CD14-positive monocyte (primary cell): ENCODE data around the gene LENEP. TPM values are rescaled to one million over a fixed set of nuclear protein-coding genes. Genes with fewer than 3 reads are reported as not detected.
A peak's percentile ranks its signal among the peaks of the same experiment; 100 is the strongest.

Source experiments
- DNase-seq, 3 donors: peaks; one replicate each; pipeline ENCODE4 v3.0.0-alpha.2; 2011 to 2022
- H2AFZ ChIP-seq: 2 replicates; pipeline ENCODE4 v1.6.0; 2012; ENCODE audit warnings: mild to moderate bottlenecking, low read depth, low read length, inconsistent platforms; ENCODE audit not compliant: insufficient read depth, poor library complexity, severe bottlenecking
- H3K27ac ChIP-seq, 2 donors: 1 replicate in 1 of 2; 2 replicates in 1 of 2; pipeline ENCODE4 v1.5.1; 2012 to 2013; ENCODE audit warnings: low read length in 2 of 2, control low read depth in 1 of 2, inconsistent platforms in 1 of 2, low read depth in 1 of 2, mild to moderate bottlenecking in 1 of 2
- H3K27me3 ChIP-seq, 2 donors: one replicate each; pipeline versions ENCODE4 v1.6.0 to v1.6.1; 2011 to 2013; ENCODE audit warnings: low read length in 2 of 2; ENCODE audit not compliant: control insufficient read depth in 2 of 2, insufficient read depth in 2 of 2
- H3K36me3 ChIP-seq, 2 donors: replicated peaks in 1 of 2; 1 replicate in 1 of 2; 2 replicates in 1 of 2; pipeline versions ENCODE4 v1.5.1 to v1.6.1; 2012 to 2013; ENCODE audit warnings: low read length in 2 of 2, control low read depth in 1 of 2, inconsistent platforms in 1 of 2, mild to moderate bottlenecking in 1 of 2; ENCODE audit not compliant: insufficient read depth in 2 of 2, control insufficient read depth in 1 of 2
- H3K4me1 ChIP-seq, 2 donors: 1 replicate in 1 of 2; 2 replicates in 1 of 2; pipeline versions ENCODE4 v1.5.1 to v1.6.1; 2012 to 2013; ENCODE audit warnings: low read length in 2 of 2, control low read depth in 1 of 2, inconsistent platforms in 1 of 2, mild to moderate bottlenecking in 1 of 2, moderate library complexity in 1 of 2; ENCODE audit not compliant: insufficient read depth in 2 of 2, control insufficient read depth in 1 of 2
- H3K4me2 ChIP-seq: replicated peaks from 2 replicates; pipeline ENCODE3; 2012; ENCODE audit warnings: low read length, moderate library complexity, mild to moderate bottlenecking; ENCODE audit not compliant: poor library complexity, severe bottlenecking; ENCODE audit errors: extremely low read depth
- H3K4me3 ChIP-seq, 3 experiments: fragments of 200-600 bp in 1 of 3; sonication (generic) in 1 of 3; replicated peaks in 1 of 3; 1 replicate in 2 of 3; 2 replicates in 1 of 3; pipeline ENCODE4 v1.5.1; 2011 to 2013; ENCODE audit warnings: low read length in 3 of 3, mild to moderate bottlenecking in 3 of 3, control low read depth in 2 of 3, low read depth in 2 of 3, inconsistent platforms in 1 of 3, moderate library complexity in 1 of 3
- H3K79me2 ChIP-seq: 2 replicates; pipeline ENCODE4 v1.6.0; 2012; ENCODE audit warnings: mild to moderate bottlenecking, control low read depth, inconsistent platforms, low read length, moderate library complexity; ENCODE audit not compliant: insufficient read depth
- H3K9ac ChIP-seq: 2 replicates; pipeline ENCODE4 v1.6.0; 2017; ENCODE audit warnings: low read length, mild to moderate bottlenecking; ENCODE audit not compliant: insufficient read depth, poor library complexity, severe bottlenecking
- H3K9me3 ChIP-seq, 2 donors: replicated peaks in 1 of 2; 1 replicate in 1 of 2; 2 replicates in 1 of 2; pipeline versions ENCODE4 v1.5.1 to v1.6.1; 2012 to 2013; ENCODE audit warnings: low read length in 2 of 2, control low read depth in 1 of 2; ENCODE audit not compliant: control insufficient read depth in 1 of 2, insufficient read depth in 1 of 2
- H4K20me1 ChIP-seq: 2 replicates; pipeline ENCODE4 v1.6.0; 2012; ENCODE audit warnings: mild to moderate bottlenecking, low read length, control low read depth, moderate library complexity; ENCODE audit not compliant: insufficient read depth
- H3K27ac Mint-ChIP-seq, 7 donors: one replicate each; pipeline ENCODE4 v1.8.0; 2020; ENCODE audit warnings: mild to moderate bottlenecking in 7 of 7, mixed read lengths in 7 of 7, moderate library complexity in 6 of 7, inconsistent platforms in 2 of 7
- H3K27me3 Mint-ChIP-seq, 3 donors: one replicate each; pipeline ENCODE4 v1.8.0; 2021 to 2022; ENCODE audit warnings: low read depth in 3 of 3, mild to moderate bottlenecking in 3 of 3, mixed read lengths in 3 of 3, moderate library complexity in 3 of 3, inconsistent platforms in 1 of 3
- H3K36me3 Mint-ChIP-seq, 2 donors: one replicate each; pipeline ENCODE4 v1.8.0; 2020; ENCODE audit warnings: mixed read lengths in 2 of 2, inconsistent platforms in 1 of 2, mild to moderate bottlenecking in 1 of 2
- H3K4me1 Mint-ChIP-seq: one replicate; pipeline ENCODE4 v1.8.0; 2020; ENCODE audit warnings: mild to moderate bottlenecking, mixed read lengths
- H3K4me3 Mint-ChIP-seq, 2 donors: one replicate each; pipeline ENCODE4 v1.8.0; 2020; ENCODE audit warnings: mild to moderate bottlenecking in 2 of 2, mixed read lengths in 2 of 2, moderate library complexity in 1 of 2
- H3K9me3 Mint-ChIP-seq, 7 donors: one replicate each; pipeline ENCODE4 v1.8.0; 2020 to 2022; ENCODE audit warnings: mixed read lengths in 7 of 7, mild to moderate bottlenecking in 6 of 7, moderate library complexity in 6 of 7, inconsistent platforms in 2 of 7
- WGBS: methylation state at CpG from one replicate; pipeline ENCODE4 v1.1.5; 2013; ENCODE audit warnings: missing lambda C conversion rate; ENCODE audit not compliant: insufficient coverage; 5-methylcytosine and 5-hydroxymethylcytosine counted together
- intact Hi-C, 2 donors: fragments of 100-400 bp; cut with micrococcal nuclease; formaldehyde crosslinking; loops; one replicate each; pipeline versions ENCODE4 v1.15.0 to v1.15.1; 2023
- polyA plus RNA-seq, 3 donors: library from polyadenylated mRNA; depleted of rRNA in 1 of 3; unstranded in 2 of 3; stranded (reverse) in 1 of 3; fragments of 300-500 nt in 2 of 3; fragments of >200 nt in 1 of 3; fragmentation: Illumina TruSeq in 2 of 3; gene quantifications; 1 replicate in 2 of 3; 2 replicates in 1 of 3; pipeline ENCODE4 v1.2.3, GENCODE V29; 2012 to 2021
- TF ChIP-seq, protein P1 (sequence below): fragments of 200-600 bp; IDR thresholded peaks from one replicate; pipeline ENCODE4 v1.8.0; 2022; ENCODE audit warnings: antibody characterized with exemption, mild to moderate bottlenecking

Gene LENEP
- polyA plus RNA-seq, 3 donors, result not detected

DNA sequence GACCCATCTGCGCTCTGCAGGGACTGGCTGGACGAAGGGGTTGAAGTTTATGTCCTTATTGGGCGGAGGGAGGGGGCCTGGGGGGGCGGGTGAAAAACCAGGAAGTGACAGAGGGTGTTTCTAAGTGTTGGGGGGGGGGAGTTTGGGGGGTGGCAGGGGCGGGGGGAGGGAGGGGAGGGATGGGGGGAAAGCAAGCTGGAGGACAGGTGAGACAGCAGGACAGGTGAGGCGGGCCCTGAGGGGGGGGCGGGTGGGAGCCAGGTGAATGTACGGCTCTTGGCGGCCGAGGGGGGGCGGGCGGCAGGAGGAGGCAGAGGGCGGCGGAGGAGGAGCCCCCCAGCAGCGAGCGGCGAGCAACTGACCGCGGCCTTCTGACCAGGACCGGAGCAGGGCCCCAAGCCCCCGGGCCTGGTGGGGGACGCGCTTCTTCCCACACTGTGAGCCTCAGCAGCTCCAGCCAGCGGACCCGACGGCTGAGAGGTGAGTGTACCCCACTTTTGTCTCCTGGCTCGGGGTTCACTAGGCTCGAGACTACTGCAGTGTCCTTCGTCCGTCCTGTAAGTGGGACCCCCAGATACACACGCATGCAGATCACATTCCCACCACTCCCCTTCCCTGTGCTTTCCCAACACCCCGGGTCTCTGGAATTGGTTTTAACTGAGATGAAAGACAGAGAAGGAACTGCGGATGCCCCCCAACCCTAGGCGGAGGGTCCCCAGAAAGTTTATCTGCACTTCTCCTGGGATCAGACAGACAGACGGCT is 9.3 kb downstream of the LENEP start, which contains the start of gene ZBTB7B:
Gene ZBTB7B (plus strand): TSS at position 339 of the 763 bp plus-strand sequence. CDS start 11,859 bp downstream, outside the sequence.
- intact Hi-C loops, result loop anchor here (2.0 to 5.0 kb wide), 4 partner anchors 14 to 60 kb away; partner anchors contain the start of genes PYGO2 (in 2 of the 2), ADAM15 (in 1 of the 2) and EFNA4 (in 1 of the 2)
- 0% methylated on average over 17 of the region's 35 CpGs for WGBS
- Histone ChIP-seq H3K4me3 (peak within 1 kb of the TSS; percentile 84 to 100 (median 99)), H3K27ac (peak within 1 kb of the TSS; percentile 95 to 99), H3K9me3 (no peaks in the 10 kb centered on the region), H3K4me1 (peaks cover 66 to 72% of the 10 kb centered on the region in 2 donors), H3K79me2 (peaks cover 78% of the 10 kb centered on the region), H4K20me1 (peaks cover 19% of the 10 kb centered on the region), H3K4me2 (peak within 1 kb of the TSS; percentile 100), H3K36me3 (no peaks in the 10 kb centered on the region), H3K27me3 (no peaks in the 10 kb centered on the region), H2AFZ (peak within 1 kb of the TSS; percentile 75), H3K9ac (peak within 1 kb of the TSS; percentile 85)
- Mint-ChIP-seq H3K4me3 (peak within 1 kb of the TSS; percentile 96 to 99), H3K4me1 (peaks cover 56% of the 10 kb centered on the region), H3K27me3 (peaks cover 0 to 4% (median 0%) of the 10 kb centered on the region in 3 donors), H3K27ac (peak within 1 kb of the TSS; percentile 92 to 100 (median 98)), H3K9me3 (no peaks in the 10 kb centered on the region), H3K36me3 (peaks cover 3 to 7% of the 10 kb centered on the region in 2 donors)
- no peak for DNase-seq
- TF ChIP-seq, protein P1, sequence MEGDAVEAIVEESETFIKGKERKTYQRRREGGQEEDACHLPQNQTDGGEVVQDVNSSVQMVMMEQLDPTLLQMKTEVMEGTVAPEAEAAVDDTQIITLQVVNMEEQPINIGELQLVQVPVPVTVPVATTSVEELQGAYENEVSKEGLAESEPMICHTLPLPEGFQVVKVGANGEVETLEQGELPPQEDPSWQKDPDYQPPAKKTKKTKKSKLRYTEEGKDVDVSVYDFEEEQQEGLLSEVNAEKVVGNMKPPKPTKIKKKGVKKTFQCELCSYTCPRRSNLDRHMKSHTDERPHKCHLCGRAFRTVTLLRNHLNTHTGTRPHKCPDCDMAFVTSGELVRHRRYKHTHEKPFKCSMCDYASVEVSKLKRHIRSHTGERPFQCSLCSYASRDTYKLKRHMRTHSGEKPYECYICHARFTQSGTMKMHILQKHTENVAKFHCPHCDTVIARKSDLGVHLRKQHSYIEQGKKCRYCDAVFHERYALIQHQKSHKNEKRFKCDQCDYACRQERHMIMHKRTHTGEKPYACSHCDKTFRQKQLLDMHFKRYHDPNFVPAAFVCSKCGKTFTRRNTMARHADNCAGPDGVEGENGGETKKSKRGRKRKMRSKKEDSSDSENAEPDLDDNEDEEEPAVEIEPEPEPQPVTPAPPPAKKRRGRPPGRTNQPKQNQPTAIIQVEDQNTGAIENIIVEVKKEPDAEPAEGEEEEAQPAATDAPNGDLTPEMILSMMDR, result no peak

DNA sequence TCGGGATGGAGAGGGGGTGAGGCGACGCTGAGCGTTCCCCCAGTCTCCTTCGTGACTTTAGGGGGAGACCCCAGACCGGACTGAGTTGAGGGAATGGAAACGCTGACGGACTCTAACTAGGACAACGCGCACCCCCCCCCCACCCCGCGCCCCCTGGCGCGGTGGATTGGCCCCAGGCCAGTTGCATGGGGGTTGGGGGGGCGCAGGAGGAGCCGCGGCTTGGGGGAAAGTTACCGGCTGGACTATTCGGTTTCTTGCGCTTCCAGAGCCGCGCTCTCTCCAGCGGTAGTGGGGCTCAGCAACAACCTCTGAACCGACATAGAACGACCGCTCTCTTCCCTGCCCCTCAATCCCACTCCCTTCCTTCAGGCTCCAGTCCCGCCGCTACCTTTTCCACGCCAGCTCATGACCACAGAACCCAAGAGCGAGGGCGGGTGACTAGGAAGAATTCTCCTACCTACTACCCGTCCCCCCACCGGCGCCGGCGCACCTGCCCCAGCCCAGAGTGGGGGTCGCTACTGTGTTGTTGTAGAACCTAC is 9.9 kb downstream of the LENEP start:
- peak overlapping the region; percentile 91 to 99 for H3K27ac ChIP-seq
- H3K9me3 ChIP-seq, result no peaks in the 10 kb centered on the region
- peaks cover 13% of the 10 kb centered on the region for H4K20me1 ChIP-seq
- Mint-ChIP-seq H3K27me3 (peaks cover 0 to 4% (median 0%) of the 10 kb centered on the region in 3 donors), H3K9me3 (no peaks in the 10 kb centered on the region), H3K36me3 (peaks cover 3 to 7% of the 10 kb centered on the region in 2 donors), H3K4me3 (peak overlapping the region; percentile 95 to 98), H3K27ac (peak overlapping the region; percentile 92 to 99 (median 95)), H3K4me1 (peaks cover 50% of the 10 kb centered on the region)
- intact Hi-C loops, result loop anchor here (2.0 to 5.0 kb wide), 4 partner anchors 14 to 59 kb away; partner anchors contain the start of genes PYGO2 (in 2 of the 2), ADAM15 (in 1 of the 2) and EFNA4 (in 1 of the 2)
- H3K36me3 ChIP-seq, result no peaks in the 10 kb centered on the region
- no peak overlapping the region for H2AFZ ChIP-seq
- peaks cover 85% of the 10 kb centered on the region for H3K79me2 ChIP-seq
- H3K9ac ChIP-seq, result peak overlapping the region; percentile 85
- H3K27me3 ChIP-seq, result no peaks in the 10 kb centered on the region
- H3K4me2 ChIP-seq, result peak overlapping the region; percentile 100
- TF ChIP-seq, protein P1, result no peak
- H3K4me1 ChIP-seq, result peaks cover 65 to 72% of the 10 kb centered on the region in 2 donors
- DNase-seq, result peak in 1 of 3 donors; percentile 14
- peak overlapping the region; percentile 84 to 100 (median 99) for H3K4me3 ChIP-seq
- WGBS, result 0% methylated on average over 11 of the region's 37 CpGs
